Activated naive CD8-positive, alpha-beta T cell (primary cell): ENCODE data around the gene TRIM66.

Source experiments
- H3K27ac Mint-ChIP-seq: one replicate; pipeline ENCODE4 v1.8.0; 2021; ENCODE audit warnings: mixed read lengths
- H3K27me3 Mint-ChIP-seq: one replicate; pipeline ENCODE4 v1.8.0; 2021; ENCODE audit warnings: mixed read lengths
- H3K36me3 Mint-ChIP-seq: one replicate; pipeline ENCODE4 v1.8.0; 2021; ENCODE audit warnings: mixed read lengths
- H3K4me1 Mint-ChIP-seq: one replicate; pipeline ENCODE4 v1.8.0; 2021; ENCODE audit warnings: low read depth, mixed read lengths
- H3K4me3 Mint-ChIP-seq: one replicate; pipeline ENCODE4 v1.8.0; 2021; ENCODE audit warnings: mild to moderate bottlenecking, mixed read lengths
- H3K9me3 Mint-ChIP-seq: one replicate; pipeline ENCODE4 v1.8.0; 2021; ENCODE audit warnings: low read depth, mixed read lengths

Gene TRIM66

GRCh38 chr11:8598506-8598905 is 84.0 kb downstream of the TRIM66 start:
- Mint-ChIP-seq H3K9me3 (no peaks in the 10 kb centered on the region), H3K27ac (no peak overlapping the region), H3K36me3 (peaks cover 2% of the 10 kb centered on the region), H3K27me3 (peaks cover 34% of the 10 kb centered on the region), H3K4me3 (no peak overlapping the region), H3K4me1 (peaks cover 1% of the 10 kb centered on the region)

GRCh38 chr11:8597182-8597581 is 85.3 kb downstream of the TRIM66 start:
- H3K27me3 Mint-ChIP-seq: peaks cover 38% of the 10 kb centered on the region
- no peak overlapping the region for H3K27ac Mint-ChIP-seq
- H3K36me3 Mint-ChIP-seq: peaks cover 2% of the 10 kb centered on the region
- H3K4me1 Mint-ChIP-seq: peaks cover 6% of the 10 kb centered on the region
- no peaks in the 10 kb centered on the region for H3K9me3 Mint-ChIP-seq
- H3K4me3 Mint-ChIP-seq: no peak overlapping the region

- Mint-ChIP-seq H3K27me3 (peaks cover 41% of the 10 kb centered on the region), H3K4me3 (no peak overlapping the region), H3K36me3 (peaks cover 2% of the 10 kb centered on the region), H3K27ac (no peak overlapping the region), H3K9me3 (no peaks in the 10 kb centered on the region), H3K4me1 (peaks cover 6% of the 10 kb centered on the region)
Measured at GRCh38 chr11:8596504-8597046, 85.9 kb downstream of the TRIM66 start.

- H3K27me3 Mint-ChIP-seq: peaks cover 37% of the 10 kb centered on the region
- H3K36me3 Mint-ChIP-seq: peaks cover 2% of the 10 kb centered on the region
- peak within 1 kb of the TSS; percentile 88 for H3K4me3 Mint-ChIP-seq
- H3K27ac Mint-ChIP-seq: peak within 1 kb of the TSS; percentile 13
- H3K4me1 Mint-ChIP-seq: peaks cover 6% of the 10 kb centered on the region
- no peaks in the 10 kb centered on the region for H3K9me3 Mint-ChIP-seq
Measured at GRCh38 chr11:8593935-8594909, 88.2 kb downstream of the TRIM66 start, which contains the start of gene STK33. Gene STK33, minus strand, starts transcription at chr11:8594228. Its CDS starts 119,323 bp downstream, at chr11:8474905.

- no peak overlapping the region for H3K27ac Mint-ChIP-seq
Measured at GRCh38 chr11:8593455-8593854, 89.0 kb downstream of the TRIM66 start.

GRCh38 chr11:8587915-8588314 is 94.5 kb downstream of the TRIM66 start:
- H3K4me3 Mint-ChIP-seq: no peak overlapping the region
- no peaks in the 10 kb centered on the region for H3K4me1 Mint-ChIP-seq
- H3K36me3 Mint-ChIP-seq: no peaks in the 10 kb centered on the region
- no peak overlapping the region for H3K27ac Mint-ChIP-seq
- H3K9me3 Mint-ChIP-seq: no peaks in the 10 kb centered on the region
- peaks cover 12% of the 10 kb centered on the region for H3K27me3 Mint-ChIP-seq

More at GRCh38 chr11:8593455-8593854, 89.0 kb downstream of the TRIM66 start:
- peaks cover 6% of the 10 kb centered on the region for H3K4me1 Mint-ChIP-seq
- no peaks in the 10 kb centered on the region for H3K36me3 Mint-ChIP-seq
- peak overlapping the region; percentile 88 for H3K4me3 Mint-ChIP-seq
- H3K9me3 Mint-ChIP-seq: no peaks in the 10 kb centered on the region
- H3K27me3 Mint-ChIP-seq: peaks cover 36% of the 10 kb centered on the region

GRCh38 chr11:8586805-8587204 is 95.7 kb downstream of the TRIM66 start:
- Mint-ChIP-seq H3K36me3 (no peaks in the 10 kb centered on the region), H3K27ac (no peak overlapping the region), H3K4me1 (no peaks in the 10 kb centered on the region), H3K9me3 (no peaks in the 10 kb centered on the region), H3K27me3 (peaks cover 6% of the 10 kb centered on the region), H3K4me3 (no peak overlapping the region)

- H3K36me3 Mint-ChIP-seq: no peaks in the 10 kb centered on the region
- H3K4me1 Mint-ChIP-seq: no peaks in the 10 kb centered on the region
- H3K27ac Mint-ChIP-seq: no peak overlapping the region
- H3K27me3 Mint-ChIP-seq: peaks cover 6% of the 10 kb centered on the region
- H3K9me3 Mint-ChIP-seq: no peaks in the 10 kb centered on the region
- H3K4me3 Mint-ChIP-seq: no peak overlapping the region
Measured at GRCh38 chr11:8586184-8586583, 96.3 kb downstream of the TRIM66 start.

GRCh38 chr11:8584511-8584910 is 98.0 kb downstream of the TRIM66 start:
- no peak overlapping the region for H3K4me3 Mint-ChIP-seq
- H3K27ac Mint-ChIP-seq: no peak overlapping the region
- peaks cover 11% of the 10 kb centered on the region for H3K27me3 Mint-ChIP-seq
- peaks cover 4% of the 10 kb centered on the region for H3K36me3 Mint-ChIP-seq
- no peaks in the 10 kb centered on the region for H3K4me1 Mint-ChIP-seq
- H3K9me3 Mint-ChIP-seq: peaks cover 6% of the 10 kb centered on the region

GRCh38 chr11:8584082-8584481 is 98.4 kb downstream of the TRIM66 start:
- no peaks in the 10 kb centered on the region for H3K4me1 Mint-ChIP-seq
- peaks cover 11% of the 10 kb centered on the region for H3K27me3 Mint-ChIP-seq
- H3K27ac Mint-ChIP-seq: no peak overlapping the region
- peaks cover 7% of the 10 kb centered on the region for H3K9me3 Mint-ChIP-seq
- H3K4me3 Mint-ChIP-seq: no peak overlapping the region
- H3K36me3 Mint-ChIP-seq: peaks cover 5% of the 10 kb centered on the region

GRCh38 chr11:8581300-8581699 is 101.2 kb downstream of the TRIM66 start:
- no peak overlapping the region for H3K4me3 Mint-ChIP-seq
- peaks cover 11% of the 10 kb centered on the region for H3K9me3 Mint-ChIP-seq
- H3K4me1 Mint-ChIP-seq: no peaks in the 10 kb centered on the region
- H3K27ac Mint-ChIP-seq: no peak overlapping the region
- peaks cover 5% of the 10 kb centered on the region for H3K27me3 Mint-ChIP-seq
- H3K36me3 Mint-ChIP-seq: peaks cover 5% of the 10 kb centered on the region

GRCh38 chr11:8577791-8578581 is 104.5 kb downstream of the TRIM66 start:
- peaks cover 5% of the 10 kb centered on the region for H3K27me3 Mint-ChIP-seq
- peaks cover 5% of the 10 kb centered on the region for H3K36me3 Mint-ChIP-seq
- H3K27ac Mint-ChIP-seq: no peak overlapping the region
- peaks cover 11% of the 10 kb centered on the region for H3K9me3 Mint-ChIP-seq
- H3K4me1 Mint-ChIP-seq: no peaks in the 10 kb centered on the region
- no peak overlapping the region for H3K4me3 Mint-ChIP-seq

GRCh38 chr11:8574798-8575197 is 107.7 kb downstream of the TRIM66 start:
- H3K36me3 Mint-ChIP-seq: peaks cover 3% of the 10 kb centered on the region
- no peak overlapping the region for H3K4me3 Mint-ChIP-seq
- H3K27ac Mint-ChIP-seq: no peak overlapping the region
- H3K4me1 Mint-ChIP-seq: no peaks in the 10 kb centered on the region
- peaks cover 8% of the 10 kb centered on the region for H3K9me3 Mint-ChIP-seq
- H3K27me3 Mint-ChIP-seq: peaks cover 4% of the 10 kb centered on the region

GRCh38 chr11:8573777-8574176 is 108.7 kb downstream of the TRIM66 start:
- Mint-ChIP-seq H3K27ac (no peak overlapping the region), H3K4me3 (no peak overlapping the region), H3K4me1 (no peaks in the 10 kb centered on the region), H3K36me3 (no peaks in the 10 kb centered on the region), H3K9me3 (peaks cover 4% of the 10 kb centered on the region), H3K27me3 (peaks cover 4% of the 10 kb centered on the region)
